GM23248 (cell line): ENCODE results near the gene TRHDE.

Source experiments
- EZH2 ChIP-seq: fragments of 200-600 bp; sonication (generic); IDR thresholded peaks from 2 replicates; pipeline ENCODE4 v1.6.1; 2018; ENCODE audit warnings: antibody characterized with exemption, mild to moderate bottlenecking; ENCODE audit not compliant: insufficient read depth, poor library complexity, severe bottlenecking
- EZH2phosphoT487 ChIP-seq: fragments of 200-600 bp; sonication (generic); IDR thresholded peaks from 2 replicates; pipeline ENCODE4 v1.6.1; 2018; ENCODE audit warnings: antibody characterized with exemption, moderate library complexity, mild to moderate bottlenecking, low read depth; ENCODE audit not compliant: insufficient read depth

DNA sequence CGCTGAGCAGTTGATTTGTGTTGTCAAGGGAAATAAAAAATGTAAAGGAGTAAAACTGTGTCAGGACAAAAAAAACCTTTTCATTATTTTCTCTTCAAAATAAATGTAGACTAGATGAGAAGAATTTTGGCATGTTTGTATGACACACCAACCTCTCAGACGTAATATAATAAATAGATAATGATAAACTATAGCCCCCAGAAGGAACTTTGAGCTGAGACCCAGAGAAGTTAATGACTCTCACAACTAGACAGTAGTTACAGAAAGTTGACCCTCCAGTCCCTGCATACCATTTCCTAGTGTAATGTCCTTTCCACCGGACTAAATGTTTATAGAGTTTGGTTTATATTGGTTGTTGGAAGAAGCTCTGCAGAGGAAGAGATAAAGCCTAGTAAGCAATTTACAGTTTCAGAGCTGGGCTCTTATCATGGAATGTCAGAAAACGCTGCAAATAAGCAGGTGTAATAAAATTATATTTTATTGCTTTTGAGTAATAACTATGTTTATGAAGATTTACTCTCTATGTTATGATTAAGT lies 97.3 kb downstream of the TRHDE start:
- TF ChIP-seq EZH2: no peak
- TF ChIP-seq EZH2phosphoT487: no peak
